T follicular helper cell (primary cell): ENCODE results near the gene TBX4.

ENCODE experiments used
- DNase-seq: peaks from one replicate; pipeline ENCODE4 v3.0.0-alpha.2; 2020; ENCODE audit warnings: low read depth

The TBX4 gene

GRCh38 chr17:61412860-61413660 is 39.2 kb upstream of the TBX4 start:
- DNase-seq, result no peak

- no peak for DNase-seq
Observed at GRCh38 chr17:61413661-61414126, 38.5 kb upstream of the TBX4 start.

- DNase-seq, result no peak
Observed at GRCh38 chr17:61414141-61414935, 37.9 kb upstream of the TBX4 start.

- DNase-seq, result no peak
Observed at GRCh38 chr17:61414936-61415251, 37.3 kb upstream of the TBX4 start.

GRCh38 chr17:61415374-61416210 is 36.6 kb upstream of the TBX4 start:
- DNase-seq, result no peak

GRCh38 chr17:61416211-61416539 is 36.0 kb upstream of the TBX4 start:
- no peak for DNase-seq

GRCh38 chr17:61416540-61417363 is 35.5 kb upstream of the TBX4 start:
- DNase-seq, result peak; percentile 32

GRCh38 chr17:61418449-61418848 is 33.8 kb upstream of the TBX4 start:
- DNase-seq, result no peak

- DNase-seq, result no peak
Observed at GRCh38 chr17:61419496-61420046, 32.7 kb upstream of the TBX4 start.

- DNase-seq, result no peak
Observed at GRCh38 chr17:61420052-61420451, 32.2 kb upstream of the TBX4 start.

- DNase-seq, result no peak
Observed at GRCh38 chr17:61420745-61421398, 31.4 kb upstream of the TBX4 start.

- no peak for DNase-seq
Observed at GRCh38 chr17:61421460-61421859, 30.8 kb upstream of the TBX4 start.

GRCh38 chr17:61422116-61422799 is 30.0 kb upstream of the TBX4 start:
- DNase-seq, result no peak

- DNase-seq, result no peak
Observed at GRCh38 chr17:61422869-61423268, 29.4 kb upstream of the TBX4 start.

GRCh38 chr17:61423967-61424649 is 28.1 kb upstream of the TBX4 start:
- no peak for DNase-seq

GRCh38 chr17:61425682-61426481 is 26.3 kb upstream of the TBX4 start:
- no peak for DNase-seq

GRCh38 chr17:61426482-61427304 is 25.5 kb upstream of the TBX4 start:
- no peak for DNase-seq

- DNase-seq, result no peak
Observed at GRCh38 chr17:61427567-61427966, 24.7 kb upstream of the TBX4 start.
